T-helper 1 cell treated with Interleukin-12 subunit alpha and Interleukin-12 subunit beta and Interleukin-4 antibody, amounts not matched to agents 30 μg/mL and 1 μg/mL, for 36 hours (primary cell): ENCODE measurements around the gene DDOST.
"Not testable (repeated sequence)": the region's sequence is repeated elsewhere in the genome, so short reads cannot be mapped to it uniquely, and the experiment has no call there.

Experiments used
- H3K27ac Mint-ChIP-seq: one replicate; pipeline ENCODE4 v1.8.0; 2021; ENCODE audit warnings: mild to moderate bottlenecking, mixed read lengths
- H3K27me3 Mint-ChIP-seq: one replicate; pipeline ENCODE4 v1.8.0; 2021; ENCODE audit warnings: low read depth, mixed read lengths
- H3K36me3 Mint-ChIP-seq: one replicate; pipeline ENCODE4 v1.8.0; 2021; ENCODE audit warnings: low read depth, mixed read lengths
- H3K4me1 Mint-ChIP-seq: one replicate; pipeline ENCODE4 v1.8.0; 2021; ENCODE audit warnings: low read depth, mixed read lengths
- H3K4me3 Mint-ChIP-seq: one replicate; pipeline ENCODE4 v1.8.0; 2021; ENCODE audit warnings: mild to moderate bottlenecking, moderate library complexity, mixed read lengths
- H3K9me3 Mint-ChIP-seq: one replicate; pipeline ENCODE4 v1.8.0; 2021; ENCODE audit warnings: mixed read lengths

DDOST gene

DNA sequence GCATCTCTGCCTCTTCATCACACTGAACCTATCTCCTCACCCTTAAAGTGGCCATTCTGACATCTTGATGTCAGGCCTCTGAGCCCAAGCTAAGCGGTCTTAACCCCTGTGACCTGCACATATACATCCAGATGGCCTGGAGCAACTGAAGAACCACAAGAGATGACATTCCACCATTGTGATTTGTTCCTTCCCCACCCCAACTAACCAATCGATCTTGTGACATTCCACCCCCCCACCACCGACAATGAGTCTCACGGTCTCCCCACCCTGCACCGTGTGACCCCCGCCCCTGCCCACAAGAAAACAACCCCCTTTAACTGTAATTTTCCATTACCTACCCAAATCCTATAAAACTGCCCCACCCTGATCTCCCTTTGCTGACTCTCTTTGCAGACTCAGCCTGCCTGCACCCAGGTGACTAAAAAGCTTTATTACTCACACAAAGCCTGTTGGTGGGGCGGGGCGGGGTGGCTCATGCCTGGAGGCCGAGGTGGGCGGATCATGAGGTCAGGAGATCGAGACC is 48.9 kb downstream of the DDOST start:
- H3K4me1 Mint-ChIP-seq: no peaks in the 10 kb centered on the region
- H3K9me3 Mint-ChIP-seq: no peaks in the 10 kb centered on the region
- H3K4me3 Mint-ChIP-seq: no peak overlapping the region
- H3K36me3 Mint-ChIP-seq: no peaks in the 10 kb centered on the region
- H3K27me3 Mint-ChIP-seq: peaks cover 6% of the 10 kb centered on the region
- H3K27ac Mint-ChIP-seq: no peak overlapping the region

- H3K27ac Mint-ChIP-seq: no peak overlapping the region
- H3K4me3 Mint-ChIP-seq: no peak overlapping the region
- no peaks in the 10 kb centered on the region for H3K36me3 Mint-ChIP-seq
- no peaks in the 10 kb centered on the region for H3K9me3 Mint-ChIP-seq
- peaks cover 6% of the 10 kb centered on the region for H3K27me3 Mint-ChIP-seq
- H3K4me1 Mint-ChIP-seq: no peaks in the 10 kb centered on the region
Measured at GRCh38 chr1:20611652-20612051, 49.5 kb downstream of the DDOST start.

- no peaks in the 10 kb centered on the region for H3K36me3 Mint-ChIP-seq
- H3K4me3 Mint-ChIP-seq: no peak overlapping the region
- no peaks in the 10 kb centered on the region for H3K4me1 Mint-ChIP-seq
- no peaks in the 10 kb centered on the region for H3K9me3 Mint-ChIP-seq
- no peak overlapping the region for H3K27ac Mint-ChIP-seq
- H3K27me3 Mint-ChIP-seq: peaks cover 6% of the 10 kb centered on the region
Measured at GRCh38 chr1:20610970-20611369, 50.2 kb downstream of the DDOST start.

DNA sequence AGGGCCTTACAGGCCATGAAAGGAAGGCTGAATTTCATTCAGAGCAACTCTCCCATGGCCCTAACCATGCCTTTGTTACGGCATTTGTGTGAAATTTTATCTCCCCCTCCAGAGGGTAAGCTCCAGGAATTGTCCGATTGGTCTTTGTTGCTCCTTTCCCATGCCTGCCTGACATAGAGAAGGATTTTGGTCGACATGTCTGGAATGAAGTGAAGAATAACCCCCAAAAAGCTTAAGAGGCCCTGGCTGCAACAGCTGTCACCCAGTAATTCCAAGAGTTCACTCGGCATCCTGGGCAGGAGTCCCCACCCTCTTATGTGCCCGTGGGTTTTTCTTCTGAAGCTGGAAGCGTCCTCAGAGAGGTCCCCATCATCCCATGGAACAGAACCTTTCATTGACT is 51.6 kb downstream of the DDOST start:
- H3K4me3 Mint-ChIP-seq: no peak overlapping the region
- H3K9me3 Mint-ChIP-seq: no peaks in the 10 kb centered on the region
- H3K27ac Mint-ChIP-seq: no peak overlapping the region
- H3K27me3 Mint-ChIP-seq: peaks cover 6% of the 10 kb centered on the region
- no peaks in the 10 kb centered on the region for H3K36me3 Mint-ChIP-seq
- no peaks in the 10 kb centered on the region for H3K4me1 Mint-ChIP-seq

- H3K9me3 Mint-ChIP-seq, H3K4me1 Mint-ChIP-seq, H3K27me3 Mint-ChIP-seq, H3K27ac Mint-ChIP-seq, H3K4me3 Mint-ChIP-seq, H3K36me3 Mint-ChIP-seq: not testable (repeated sequence)
Measured at GRCh38 chr1:20606801-20607570, 54.2 kb downstream of the DDOST start.

DNA sequence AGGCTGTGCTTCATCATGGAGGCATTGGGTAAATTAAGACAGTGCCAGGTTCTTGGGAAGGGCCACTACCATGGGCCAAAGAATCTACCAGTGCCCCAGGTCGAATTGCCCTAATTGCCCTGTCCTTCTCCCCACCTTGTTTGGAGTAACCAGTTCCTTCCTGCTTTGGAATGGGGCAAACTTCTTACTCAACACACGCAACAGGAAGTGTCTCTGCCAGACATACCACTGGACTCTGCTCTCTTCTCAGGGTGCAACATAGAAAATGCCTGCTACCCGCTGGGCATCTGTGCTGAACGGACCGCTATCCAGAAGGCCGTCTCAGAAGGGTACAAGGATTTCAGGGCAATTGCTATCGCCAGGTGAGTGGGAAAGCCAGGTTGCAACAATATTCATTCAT is 56.5 kb downstream of the DDOST start:
- Mint-ChIP-seq H3K4me3 (no peak overlapping the region), H3K9me3 (no peaks in the 10 kb centered on the region), H3K36me3 (no peaks in the 10 kb centered on the region), H3K27ac (no peak overlapping the region), H3K4me1 (no peaks in the 10 kb centered on the region), H3K27me3 (peaks cover 10% of the 10 kb centered on the region)

DNA sequence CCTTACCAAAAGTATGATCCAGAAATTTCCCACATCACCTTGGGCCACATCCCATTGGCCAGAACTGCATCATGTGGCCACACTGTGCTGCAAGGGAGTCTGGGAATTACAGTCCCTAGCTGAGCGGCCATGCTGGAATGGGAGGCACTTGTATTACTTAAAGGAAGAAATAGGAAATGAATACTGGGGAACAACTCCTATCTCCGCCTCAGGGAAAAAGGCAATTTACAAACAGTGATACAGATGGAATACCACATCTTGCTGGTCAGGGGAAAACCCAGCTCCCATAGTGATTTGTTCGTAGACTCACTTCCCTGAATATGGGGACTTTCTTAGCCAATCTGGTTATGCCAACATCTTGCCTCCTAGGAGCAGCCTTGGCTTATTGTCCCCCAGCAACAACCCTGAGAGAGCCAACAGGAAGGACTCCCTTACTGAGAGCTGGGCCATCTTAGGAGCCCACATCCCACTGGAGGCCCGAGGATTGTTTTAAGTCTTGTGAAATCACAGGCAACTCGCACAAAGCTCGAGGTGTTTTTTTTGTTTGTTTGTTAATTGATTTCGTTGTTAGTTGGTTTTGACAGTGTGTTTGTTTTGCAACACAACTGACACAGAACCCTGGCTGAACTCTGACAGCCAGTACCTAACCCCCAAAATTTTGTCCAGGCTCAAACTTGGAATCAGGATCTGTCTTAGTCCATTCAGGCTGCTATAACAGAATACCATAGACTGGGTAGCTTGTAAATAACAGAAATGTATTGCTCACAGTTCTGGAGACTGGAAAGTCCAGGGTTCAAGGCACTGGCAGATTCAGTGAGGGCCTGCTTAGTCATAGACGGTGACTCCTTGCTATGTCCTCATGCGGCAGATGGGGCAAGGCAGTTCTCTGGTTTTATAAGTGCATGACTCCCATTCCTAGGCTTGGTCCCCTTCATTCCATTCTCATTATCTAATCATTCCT is 57.4 kb downstream of the DDOST start:
- no peaks in the 10 kb centered on the region for H3K4me1 Mint-ChIP-seq
- no peak overlapping the region for H3K4me3 Mint-ChIP-seq
- H3K9me3 Mint-ChIP-seq: no peaks in the 10 kb centered on the region
- peaks cover 12% of the 10 kb centered on the region for H3K27me3 Mint-ChIP-seq
- no peaks in the 10 kb centered on the region for H3K36me3 Mint-ChIP-seq
- H3K27ac Mint-ChIP-seq: no peak overlapping the region

GRCh38 chr1:20602851-20603450 is 58.2 kb downstream of the DDOST start:
- no peaks in the 10 kb centered on the region for H3K36me3 Mint-ChIP-seq
- no peak overlapping the region for H3K4me3 Mint-ChIP-seq
- H3K4me1 Mint-ChIP-seq: no peaks in the 10 kb centered on the region
- no peaks in the 10 kb centered on the region for H3K9me3 Mint-ChIP-seq
- peaks cover 12% of the 10 kb centered on the region for H3K27me3 Mint-ChIP-seq
- H3K27ac Mint-ChIP-seq: no peak overlapping the region
